ENCODE measurements around the gene SHROOM2.

GRCh38 chrX:9853307-9853706, 67.1 kb downstream of the SHROOM2 start:
- no peak for TF ChIP-seq CTCF (IDR thresholded peaks at IDR 0.05; ENCODE audit: insufficient read depth, low read length)
- no peak for TF ChIP-seq GABPA (IDR thresholded peaks at IDR 0.05; ENCODE audit: low read depth)
- no peak for TF ChIP-seq POLR2AphosphoS5 (IDR thresholded peaks at IDR 0.05; ENCODE audit: low read depth)
- TF ChIP-seq REST (IDR thresholded peaks at IDR 0.05; ENCODE audit: insufficient replicate concordance, low read depth), result no peak
- no peak for TF ChIP-seq SPI1 (IDR thresholded peaks at IDR 0.05; ENCODE audit: borderline replicate concordance, low read depth)

All from HL-60 (cell line).